Fibroblast of skin of back (primary cell): ENCODE results near the gene EBF3.

ENCODE experiments used
- DNase-seq: peaks from one replicate; pipeline ENCODE4 v3.0.0-alpha.2; 2013

Gene EBF3

GRCh38 chr10:129971381-129972144, 7.5 kb upstream of the EBF3 start:
- peak; percentile 51 for DNase-seq

GRCh38 chr10:129970465-129971364, 6.6 kb upstream of the EBF3 start:
- DNase-seq = no peak

- no peak for DNase-seq
Measured at GRCh38 chr10:129969911-129970464, 5.9 kb upstream of the EBF3 start.

- DNase-seq = no peak
Measured at GRCh38 chr10:129969184-129969910, 5.3 kb upstream of the EBF3 start.

GRCh38 chr10:129968853-129969183, 4.7 kb upstream of the EBF3 start:
- peak; percentile 43 for DNase-seq

- no peak for DNase-seq
Measured at GRCh38 chr10:129968020-129968852, 4.2 kb upstream of the EBF3 start.

GRCh38 chr10:129967579-129968019, 3.5 kb upstream of the EBF3 start:
- DNase-seq = no peak

GRCh38 chr10:129966889-129967578, 3.0 kb upstream of the EBF3 start:
- DNase-seq = no peak

- no peak for DNase-seq
Measured at GRCh38 chr10:129966370-129966888, 2.4 kb upstream of the EBF3 start.

- DNase-seq = no peak
Measured at GRCh38 chr10:129965959-129966358, 1.9 kb upstream of the EBF3 start.

- DNase-seq = no peak
Measured at GRCh38 chr10:129965425-129965808, 1.3 kb upstream of the EBF3 start.

GRCh38 chr10:129964611-129965424, 744 bp upstream of the EBF3 start:
- DNase-seq = no peak

GRCh38 chr10:129962872-129963640, 1.0 kb downstream of the EBF3 start:
- peak; percentile 55 for DNase-seq

GRCh38 chr10:129962031-129962871, 1.8 kb downstream of the EBF3 start:
- no peak for DNase-seq

- no peak for DNase-seq
Measured at GRCh38 chr10:129961157-129961701, 2.8 kb downstream of the EBF3 start.

GRCh38 chr10:129960481-129961156, 3.5 kb downstream of the EBF3 start:
- DNase-seq = no peak
